PC-9 (cell line): ENCODE data around the gene ERC2.

Experiments
- EZH2 ChIP-seq: fragments of 200-600 bp; sonication (generic); IDR thresholded peaks from 2 replicates; pipeline ENCODE4 v1.8.0; 2017; ENCODE audit warnings: antibody characterized with exemption, low read depth
- TF ChIP-seq, protein P1 (sequence below): fragments of 200-600 bp; sonication (generic); conservative IDR thresholded peaks from 2 replicates; pipeline ENCODE4 v1.6.1; 2017; ENCODE audit warnings: mixed run types, antibody characterized with exemption, mild to moderate bottlenecking, moderate library complexity

DNA sequence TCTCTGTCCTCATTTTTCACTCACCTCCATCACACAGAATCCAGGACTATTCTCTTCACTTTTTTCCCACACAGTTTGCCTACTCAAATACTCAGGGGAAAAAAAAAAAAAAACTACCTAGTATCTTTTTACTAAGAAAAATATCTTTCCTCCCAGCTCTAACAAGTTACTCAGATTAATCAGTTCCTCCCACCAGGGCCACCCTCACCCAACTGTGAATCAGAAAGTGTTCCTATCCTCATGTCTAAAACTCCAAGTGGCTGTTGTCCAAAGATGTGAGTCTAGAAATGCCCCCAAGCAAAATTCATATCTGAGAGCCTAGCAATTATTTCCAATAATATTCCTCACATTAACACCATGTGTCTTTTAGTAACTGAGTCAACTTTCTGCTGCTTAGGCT is 268.0 kb downstream of the ERC2 start:
- TF ChIP-seq, protein P1, sequence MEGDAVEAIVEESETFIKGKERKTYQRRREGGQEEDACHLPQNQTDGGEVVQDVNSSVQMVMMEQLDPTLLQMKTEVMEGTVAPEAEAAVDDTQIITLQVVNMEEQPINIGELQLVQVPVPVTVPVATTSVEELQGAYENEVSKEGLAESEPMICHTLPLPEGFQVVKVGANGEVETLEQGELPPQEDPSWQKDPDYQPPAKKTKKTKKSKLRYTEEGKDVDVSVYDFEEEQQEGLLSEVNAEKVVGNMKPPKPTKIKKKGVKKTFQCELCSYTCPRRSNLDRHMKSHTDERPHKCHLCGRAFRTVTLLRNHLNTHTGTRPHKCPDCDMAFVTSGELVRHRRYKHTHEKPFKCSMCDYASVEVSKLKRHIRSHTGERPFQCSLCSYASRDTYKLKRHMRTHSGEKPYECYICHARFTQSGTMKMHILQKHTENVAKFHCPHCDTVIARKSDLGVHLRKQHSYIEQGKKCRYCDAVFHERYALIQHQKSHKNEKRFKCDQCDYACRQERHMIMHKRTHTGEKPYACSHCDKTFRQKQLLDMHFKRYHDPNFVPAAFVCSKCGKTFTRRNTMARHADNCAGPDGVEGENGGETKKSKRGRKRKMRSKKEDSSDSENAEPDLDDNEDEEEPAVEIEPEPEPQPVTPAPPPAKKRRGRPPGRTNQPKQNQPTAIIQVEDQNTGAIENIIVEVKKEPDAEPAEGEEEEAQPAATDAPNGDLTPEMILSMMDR, result no peak
- no peak for TF ChIP-seq EZH2
